H1 (cell line): ENCODE results near the gene MYH6. TPM values are rescaled to one million over a fixed set of nuclear protein-coding genes. Genes with fewer than 3 reads are reported as not detected.
"Not testable (repeated sequence)": the region's sequence is repeated elsewhere in the genome, so short reads cannot be mapped to it uniquely, and the experiment has no call there.

Experiments used
- CTCF ChIA-PET: fragments of 300-600 bp; sonication (Branson Sonifier 250); formaldehyde crosslinking; loops from one replicate; lab custom pipeline; 2021; ENCODE audit not compliant: partially characterized antibody; lab: Charles Lee
- POLR2A ChIA-PET: fragments of 300-600 bp; sonication (Branson Sonifier 250); formaldehyde crosslinking; loops from one replicate; lab custom pipeline; 2021; ENCODE audit warnings: inconsistent platforms; ENCODE audit not compliant: partially characterized antibody; lab: Charles Lee
- DNase-seq, 2 experiments: peaks; one replicate each; pipeline versions ENCODE4 v3.0.0 to v3.0.0-alpha.2; 2010 to 2022; ENCODE audit warnings: low spot score in 2 of 2, low read depth in 1 of 2, mixed read lengths in 1 of 2
- FAIRE-seq: peaks from 2 replicates; lab custom pipeline; 2011; peaks lifted over from hg19 to GRCh38; lab: Jason Lieb, UNC
- H2AFZ ChIP-seq: 2 replicates; pipeline ENCODE4 v1.8.1; 2012; ENCODE audit warnings: low read length, inconsistent platforms
- H2AK5ac ChIP-seq: 2 replicates; pipeline ENCODE4 v1.6.1; 2013; ENCODE audit warnings: low read depth, low read length
- H2BK120ac ChIP-seq: replicated peaks from 2 replicates; pipeline ENCODE3; 2013; ENCODE audit warnings: low read depth, low read length, inconsistent platforms
- H2BK12ac ChIP-seq: 2 replicates; pipeline ENCODE4 v1.6.1; 2013; ENCODE audit warnings: low read depth, low read length
- H2BK15ac ChIP-seq: 2 replicates; pipeline ENCODE4 v1.6.1; 2013; ENCODE audit warnings: low read length
- H2BK20ac ChIP-seq: 2 replicates; pipeline ENCODE4 v1.6.1; 2013; ENCODE audit warnings: low read length
- H2BK5ac ChIP-seq: 2 replicates; pipeline ENCODE4 v1.6.1; 2013; ENCODE audit warnings: low read depth, low read length
- H3K14ac ChIP-seq: 2 replicates; pipeline ENCODE4 v1.6.1; 2013; ENCODE audit warnings: inconsistent platforms; ENCODE audit not compliant: insufficient read length
- H3K18ac ChIP-seq: 2 replicates; pipeline ENCODE4 v1.6.1; 2013; ENCODE audit warnings: low read length; ENCODE audit errors: extremely low read depth
- H3K23ac ChIP-seq: 2 replicates; pipeline ENCODE4 v1.6.1; 2013; ENCODE audit warnings: inconsistent platforms; ENCODE audit not compliant: insufficient read length
- H3K23me2 ChIP-seq: 2 replicates; pipeline ENCODE4 v1.6.1; 2013; ENCODE audit warnings: low read depth, low read length
- H3K27ac ChIP-seq: 2 replicates; pipeline ENCODE4 v1.6.1; 2011; ENCODE audit warnings: low read depth, low read length, inconsistent platforms
- H3K27me3 ChIP-seq, 4 experiments: replicated peaks in 1 of 4; 1 replicate in 1 of 4; 2 replicates in 3 of 4; pipeline versions ENCODE4 v1.6.1 to v1.8.1; 2011 to 2013; ENCODE audit warnings: low read length in 3 of 4, mild to moderate bottlenecking in 3 of 4, inconsistent platforms in 2 of 4, mixed read lengths in 2 of 4, moderate library complexity in 1 of 4; ENCODE audit not compliant: control insufficient read depth in 3 of 4, insufficient read depth in 3 of 4; ENCODE audit errors: extremely low read depth in 1 of 4
- H3K36me3 ChIP-seq, 4 experiments: 2 replicates each; pipeline versions ENCODE4 v1.6.1 to v1.8.1; 2011 to 2013; ENCODE audit warnings: mild to moderate bottlenecking in 4 of 4, low read length in 3 of 4, moderate library complexity in 2 of 4, control low read depth in 1 of 4, inconsistent platforms in 1 of 4; ENCODE audit not compliant: insufficient read depth in 4 of 4, control insufficient read depth in 2 of 4
- H3K4ac ChIP-seq: replicated peaks from 2 replicates; pipeline ENCODE3; 2013; ENCODE audit warnings: low read length, low read depth, mixed read lengths, inconsistent platforms; ENCODE audit not compliant: insufficient read length
- H3K4me1 ChIP-seq, 4 experiments: replicated peaks in 1 of 4; 1 replicate in 1 of 4; 2 replicates in 3 of 4; pipeline versions ENCODE4 v1.6.1 to v1.8.1; 2011 to 2013; ENCODE audit warnings: low read length in 3 of 4, inconsistent platforms in 2 of 4, mixed read lengths in 1 of 4; ENCODE audit not compliant: insufficient read depth in 4 of 4, control insufficient read depth in 3 of 4
- H3K4me2 ChIP-seq, 2 experiments: 2 replicates each; pipeline versions ENCODE4 v1.6.1 to v1.8.1; 2011 to 2013; ENCODE audit warnings: low read depth in 2 of 2, low read length in 2 of 2, control low read depth in 1 of 2, inconsistent platforms in 1 of 2, mild to moderate bottlenecking in 1 of 2; ENCODE audit not compliant: insufficient read depth in 1 of 2
- H3K4me3 ChIP-seq, 4 experiments: fragments of 200-600, 300-600 bp in 1 of 4; sonication (generic), shearing (Covaris generic), sonication (Bioruptor Twin) in 1 of 4; 2 replicates each; pipeline versions ENCODE4 v1.5.1 to v1.8.1; 2011 to 2016; ENCODE audit warnings: low read length in 4 of 4, low read depth in 3 of 4, control low read depth in 2 of 4, inconsistent platforms in 2 of 4, mild to moderate bottlenecking in 2 of 4, mixed read lengths in 1 of 4, moderate library complexity in 1 of 4; ENCODE audit not compliant: insufficient read depth in 2 of 4; ENCODE audit errors: extremely low read depth in 1 of 4
- H3K56ac ChIP-seq: replicated peaks from 2 replicates; pipeline ENCODE3; 2013; ENCODE audit warnings: low read depth, mild to moderate bottlenecking, mixed read lengths, low read length, inconsistent platforms; ENCODE audit not compliant: insufficient read length
- H3K79me1 ChIP-seq: 2 replicates; pipeline ENCODE4 v1.6.1; 2013; ENCODE audit warnings: low read depth, low read length, control low read depth
- H3K79me2 ChIP-seq, 2 experiments: 2 replicates each; pipeline versions ENCODE4 v1.6.1 to v1.8.1; 2012 to 2013; ENCODE audit warnings: low read length in 2 of 2, mild to moderate bottlenecking in 2 of 2, inconsistent platforms in 1 of 2; ENCODE audit not compliant: insufficient read depth in 2 of 2, control insufficient read depth in 1 of 2
- H3K9ac ChIP-seq, 4 experiments: replicated peaks in 1 of 4; 1 replicate in 1 of 4; 2 replicates in 3 of 4; pipeline versions ENCODE4 v1.6.1 to v1.8.1; 2011 to 2013; ENCODE audit warnings: low read depth in 3 of 4, low read length in 3 of 4, control low read depth in 2 of 4, mild to moderate bottlenecking in 2 of 4, moderate library complexity in 2 of 4, inconsistent platforms in 1 of 4; ENCODE audit errors: extremely low read depth in 1 of 4
- H3K9me3 ChIP-seq, 2 experiments: 2 replicates each; pipeline versions ENCODE4 v1.6.1 to v1.8.1; 2012 to 2013; ENCODE audit warnings: mild to moderate bottlenecking in 2 of 2, moderate library complexity in 2 of 2, control low read depth in 1 of 2, inconsistent platforms in 1 of 2, low read depth in 1 of 2, low read length in 1 of 2, mixed read lengths in 1 of 2; ENCODE audit not compliant: insufficient read depth in 2 of 2
- H4K20me1 ChIP-seq, 2 experiments: replicated peaks in 1 of 2; 2 replicates each; pipeline versions ENCODE3 to v1.8.1; 2011 to 2013; ENCODE audit warnings: inconsistent platforms in 2 of 2, low read length in 2 of 2, mild to moderate bottlenecking in 1 of 2; ENCODE audit not compliant: insufficient read depth in 2 of 2, control insufficient read depth in 1 of 2
- H4K5ac ChIP-seq: 2 replicates; pipeline ENCODE4 v1.6.1; 2013; ENCODE audit warnings: low read length, low read depth, mixed read lengths, inconsistent platforms; ENCODE audit not compliant: insufficient read length
- H4K8ac ChIP-seq: 2 replicates; pipeline ENCODE4 v1.8.0; 2013; ENCODE audit warnings: mild to moderate bottlenecking, moderate library complexity, low read length, inconsistent platforms; ENCODE audit not compliant: insufficient read depth; ENCODE audit errors: extremely low read depth
- H4K91ac ChIP-seq: replicated peaks from 2 replicates; pipeline ENCODE3; 2013; ENCODE audit warnings: low read length, mixed read lengths, inconsistent platforms; ENCODE audit not compliant: insufficient read length
- WGBS, 2 experiments: shearing (Covaris generic) in 1 of 2; methylation state at CpG; one replicate each; pipeline versions ENCODE4 v1.1.6 to v1.1.7; 2013 to 2015; ENCODE audit warnings: low lambda C conversion rate in 2 of 2, mixed read lengths in 2 of 2, inconsistent platforms in 1 of 2, low coverage in 1 of 2, missing lambda C conversion rate in 1 of 2; ENCODE audit not compliant: insufficient replicate concordance in 2 of 2, insufficient coverage in 1 of 2, insufficient read length in 1 of 2; ENCODE audit errors: extremely low coverage in 1 of 2, missing lambda C conversion rate in 1 of 2; 5-methylcytosine and 5-hydroxymethylcytosine counted together
- polyA plus RNA-seq, 7 experiments: library from polyadenylated mRNA; depleted of rRNA in 3 of 7; stranded (reverse) in 5 of 7; unstranded in 2 of 7; fragments of >200 nt in 5 of 7; fragments of 200-250 nt in 2 of 7; gene quantifications; 1 replicate in 5 of 7; 2 replicates in 1 of 7; 4 replicates in 1 of 7; pipeline versions ENCODE4 v1.2.1 to v1.2.3, GENCODE V29; 2011 to 2013; ENCODE audit warnings: missing spikeins in 2 of 7, mixed read lengths in 2 of 7
- total RNA-seq: library from RNA; stranded (reverse); fragmentation: NEBNext Ultra II Directional; extraction: Animal tissue kit (Norgen Biotek cat#: 25700); gene quantifications from 2 replicates; pipeline ENCODE4 v1.2.1, GENCODE V29; 2021

MYH6 gene
- total and polyA plus RNA-seq, 2 of the 8 experiments (the other 6 are each of a cell fraction or from before 2014, with no cell fraction given) = 0.03 TPM; not detected in 1

GRCh38 chr14:23386266-23386657 lies 21.8 kb downstream of the MYH6 start:
- WGBS, 2 experiments = 91% methylated on average over 13 of the region's 17 CpGs; no CpG with 5 or more reads in 1 of the 2 experiments
- not testable (repeated sequence) for H4K20me1 ChIP-seq, H3K9me3 ChIP-seq, H3K27me3 ChIP-seq, H4K5ac ChIP-seq, H3K18ac ChIP-seq, H2BK20ac ChIP-seq, H3K9ac ChIP-seq, H3K79me1 ChIP-seq, H3K56ac ChIP-seq, H2AK5ac ChIP-seq, H3K23ac ChIP-seq, H3K23me2 ChIP-seq, H2BK5ac ChIP-seq, H4K91ac ChIP-seq, H4K8ac ChIP-seq, H3K4me2 ChIP-seq, H3K4me3 ChIP-seq, H3K27ac ChIP-seq, H3K79me2 ChIP-seq, H2BK15ac ChIP-seq, FAIRE-seq, H3K36me3 ChIP-seq, H2BK120ac ChIP-seq, DNase-seq, H2AFZ ChIP-seq, H3K4me1 ChIP-seq, H3K14ac ChIP-seq, H3K4ac ChIP-seq, H2BK12ac ChIP-seq
- ChIA-PET CTCF (interaction anchor here (0.9 to 15.0 kb wide), 6 partner anchors 12 to 122 kb away, joined by 3 to 333 read pairs (median 4); partner anchors contain the start of genes EFS and SLC22A17), POLR2A (interaction anchor here (1.5 kb wide), 1 partner anchor 11 kb away, joined by 3 read pairs; no protein-coding TSS in a partner anchor)
